ENCODE results near the gene SF3B6.

SF3B6 gene

DNA sequence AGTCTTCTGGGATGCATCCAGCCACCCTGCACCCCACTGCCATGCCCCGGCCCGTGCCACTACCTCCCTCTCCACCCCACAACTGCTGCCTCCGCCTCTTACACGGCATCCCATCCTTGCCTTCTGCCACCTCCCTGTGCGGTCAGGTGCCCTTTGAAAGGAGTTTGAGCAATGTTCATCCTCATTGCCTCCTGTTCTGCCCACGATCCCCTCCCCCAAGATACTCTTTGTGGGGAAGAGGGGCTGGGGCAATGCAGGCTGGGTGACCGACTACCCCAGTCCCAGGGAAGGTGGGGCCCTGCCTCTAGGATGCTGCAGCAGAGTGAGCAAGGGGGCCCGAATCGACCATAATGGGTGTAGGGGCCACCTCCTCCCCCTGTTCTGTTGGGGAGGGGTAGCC is 57.9 kb downstream of the SF3B6 start:
- no peak for FAIRE-seq

DNA sequence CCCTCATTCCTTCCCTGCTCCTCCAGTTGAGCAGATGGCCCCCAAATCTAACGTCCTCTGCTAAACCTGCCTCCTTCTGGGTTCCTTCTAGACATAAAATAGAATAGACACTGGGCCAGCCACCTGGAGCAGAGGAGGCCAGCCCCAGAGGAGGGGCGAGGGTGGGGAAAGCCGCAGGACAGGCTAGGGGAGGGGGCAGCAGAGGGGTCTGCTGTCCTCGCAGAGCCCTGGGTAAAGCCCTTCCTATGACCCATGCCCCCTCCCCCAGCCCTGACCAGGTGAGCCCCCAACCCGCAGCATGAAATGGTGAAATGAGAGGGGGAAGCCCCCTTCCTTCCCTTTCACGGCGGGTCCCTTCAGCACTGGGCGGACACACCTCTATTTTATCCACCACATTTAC is 58.4 kb downstream of the SF3B6 start:
- no peak for FAIRE-seq

Measured in A204.1 (cell line).